ENCODE measurements around the gene CCDC89.

- TF ChIP-seq POLR2A (IDR thresholded peaks at IDR 0.05; ENCODE audit: low read depth, low read length), result no peak
- TF ChIP-seq CTCF (IDR thresholded peaks at IDR 0.05; ENCODE audit: extremely low read depth in 1 of 2, insufficient read depth in 1 of 2, low read depth in 1 of 2, low read length in 2 of 2), result no peak
- TF ChIP-seq EZH2 (IDR thresholded peaks at IDR 0.05; ENCODE audit: borderline replicate concordance, low read depth, low read length, severe bottlenecking), result no peak
- TF ChIP-seq GATA2 (IDR thresholded peaks at IDR 0.05; ENCODE audit: insufficient read depth, insufficient read length, low read depth, low read length), result no peak
- TF ChIP-seq POLR2AphosphoS5 (IDR thresholded peaks at IDR 0.05; ENCODE audit: insufficient read depth, low read depth, low read length), result no peak
These were observed 23.9 kb downstream of the CCDC89 start for GRCh38 chr11:85661972-85662664.

Measured in endothelial cell of umbilical vein (primary cell).